Progenitor cell of endocrine pancreas (in vitro differentiated cells): ENCODE data around the gene CWC15. TPM values are rescaled to one million over a fixed set of nuclear protein-coding genes. Genes with fewer than 3 reads are reported as not detected.

ENCODE experiments used
- DNase-seq: peaks from one replicate; pipeline ENCODE4 v3.0.0; 2021; ENCODE audit warnings: low spot score; ENCODE audit not compliant: unreplicated experiment
- H3K27ac Mint-ChIP-seq: 2 replicates; pipeline ENCODE4 v1.8.0; 2021; ENCODE audit warnings: mild to moderate bottlenecking, moderate library complexity, mixed read lengths
- H3K27me3 Mint-ChIP-seq: 2 replicates; pipeline ENCODE4 v1.8.0; 2021; ENCODE audit warnings: mixed read lengths
- H3K36me3 Mint-ChIP-seq: 2 replicates; pipeline ENCODE4 v1.8.0; 2022; ENCODE audit warnings: mixed read lengths; ENCODE audit not compliant: insufficient read depth
- H3K4me1 Mint-ChIP-seq: 2 replicates; pipeline ENCODE4 v1.8.0; 2021; ENCODE audit warnings: low read depth, mixed read lengths
- H3K4me3 Mint-ChIP-seq: 2 replicates; pipeline ENCODE4 v1.8.0; 2021; ENCODE audit warnings: low read depth, mild to moderate bottlenecking, moderate library complexity, mixed read lengths
- H3K9me3 Mint-ChIP-seq: 2 replicates; pipeline ENCODE4 v1.8.0; 2021; ENCODE audit warnings: low read depth, mixed read lengths
- CTCF ChIP-seq: fragments of 200-600 bp; sonication (generic); IDR thresholded peaks from one replicate; pipeline ENCODE4 v1.5.0; 2021; ENCODE audit warnings: antibody characterized with exemption, mild to moderate bottlenecking; ENCODE audit not compliant: unreplicated experiment
- total RNA-seq: library from RNA; stranded (reverse); gene quantifications from 2 replicates; pipeline ENCODE4 v1.2.1, GENCODE V29; 2021

CWC15 gene
- total RNA-seq, 1 donor from 2014 or later = 74.9 TPM

GRCh38 chr11:94988748-94989147, 15.4 kb upstream of the CWC15 start:
- H3K36me3 Mint-ChIP-seq = peaks cover 2% of the 10 kb centered on the region
- DNase-seq = no peak
- H3K4me1 Mint-ChIP-seq = no peaks in the 10 kb centered on the region
- TF ChIP-seq CTCF = no peak
- peaks cover 35% of the 10 kb centered on the region for H3K27me3 Mint-ChIP-seq
- H3K4me3 Mint-ChIP-seq = no peak overlapping the region
- no peak overlapping the region for H3K27ac Mint-ChIP-seq
- H3K9me3 Mint-ChIP-seq = peaks cover 4% of the 10 kb centered on the region

- Mint-ChIP-seq H3K36me3 (peaks cover 2% of the 10 kb centered on the region), H3K27me3 (peaks cover 35% of the 10 kb centered on the region), H3K27ac (no peak overlapping the region), H3K4me3 (no peak overlapping the region), H3K9me3 (peaks cover 4% of the 10 kb centered on the region), H3K4me1 (no peaks in the 10 kb centered on the region)
- no peak for TF ChIP-seq CTCF
- DNase-seq = no peak
Measured at GRCh38 chr11:94987378-94987777, 14.0 kb upstream of the CWC15 start.

GRCh38 chr11:94975599-94975998, 2.2 kb upstream of the CWC15 start:
- no peak overlapping the region for H3K4me3 Mint-ChIP-seq
- H3K36me3 Mint-ChIP-seq = peaks cover 6% of the 10 kb centered on the region
- H3K27ac Mint-ChIP-seq = no peak overlapping the region
- no peak for DNase-seq
- no peak for TF ChIP-seq CTCF
- no peaks in the 10 kb centered on the region for H3K9me3 Mint-ChIP-seq
- H3K4me1 Mint-ChIP-seq = peaks cover 15% of the 10 kb centered on the region
- H3K27me3 Mint-ChIP-seq = no peaks in the 10 kb centered on the region

- peak overlapping the region; percentile 97 for H3K27ac Mint-ChIP-seq
- peak overlapping the region; percentile 90 for H3K4me3 Mint-ChIP-seq
- H3K36me3 Mint-ChIP-seq = peaks cover 13% of the 10 kb centered on the region
Measured at GRCh38 chr11:94974178-94974577, 822 bp upstream of the CWC15 start.

GRCh38 chr11:94972700-94973098, 657 bp downstream of the CWC15 start:
- H3K36me3 Mint-ChIP-seq = peaks cover 23% of the 10 kb centered on the region
- peaks cover 16% of the 10 kb centered on the region for H3K4me1 Mint-ChIP-seq
- TF ChIP-seq CTCF = no peak
- no peaks in the 10 kb centered on the region for H3K9me3 Mint-ChIP-seq
- DNase-seq = no peak
- peak overlapping the region; percentile 90 for H3K4me3 Mint-ChIP-seq
- H3K27me3 Mint-ChIP-seq = no peaks in the 10 kb centered on the region
- H3K27ac Mint-ChIP-seq = peak overlapping the region; percentile 81

More at GRCh38 chr11:94974178-94974577, 822 bp upstream of the CWC15 start:
- H3K9me3 Mint-ChIP-seq = no peaks in the 10 kb centered on the region
- DNase-seq = no peak
- H3K4me1 Mint-ChIP-seq = peaks cover 16% of the 10 kb centered on the region
- no peaks in the 10 kb centered on the region for H3K27me3 Mint-ChIP-seq
- no peak for TF ChIP-seq CTCF
